Gastrocnemius medialis (tissue), 4 donors: ENCODE measurements around the gene SERPINB8. TPM values are rescaled to one million over a fixed set of nuclear protein-coding genes. Genes with fewer than 3 reads are reported as not detected.

ENCODE experiments used
- ATAC-seq, 2 donors: fragments of 150-250 bp; one replicate each; pipeline ENCODE4 v1.9.1; 2016
- DNase-seq, 2 donors: peaks; one replicate each; pipeline ENCODE4 v3.0.0-alpha.2; 2019
- H3K27ac ChIP-seq, 4 donors: fragments of 200-600 bp; sonication (generic); 1 replicate in 1 of 4; 2 replicates in 3 of 4; pipeline ENCODE4 v1.5.1; 2016 to 2018; ENCODE audit warnings: mild to moderate bottlenecking in 2 of 4, moderate library complexity in 1 of 4
- H3K27me3 ChIP-seq, 3 donors: fragments of 200-600 bp; sonication (generic) in 2 of 3; 1 replicate in 1 of 3; 2 replicates in 2 of 3; pipeline versions ENCODE4 v1.5.1 to v1.6.0; 2016 to 2019; ENCODE audit warnings: mild to moderate bottlenecking in 1 of 3, moderate library complexity in 1 of 3
- H3K36me3 ChIP-seq, 2 donors: fragments of 200-600 bp; sonication (generic) in 1 of 2; one replicate each; pipeline ENCODE4 v1.5.1; 2017 to 2018
- H3K4me1 ChIP-seq, 2 donors: fragments of 200-600 bp; sonication (generic) in 1 of 2; one replicate each; pipeline ENCODE4 v1.5.1; 2016 to 2017; ENCODE audit warnings: mild to moderate bottlenecking in 2 of 2
- H3K4me3 ChIP-seq, 4 donors: fragments of 200-600 bp; sonication (generic) in 3 of 4; 1 replicate in 1 of 4; 2 replicates in 3 of 4; pipeline ENCODE4 v1.5.1; 2016 to 2019; ENCODE audit warnings: mild to moderate bottlenecking in 2 of 4
- H3K9me3 ChIP-seq, 3 donors: fragments of 200-600 bp; sonication (generic) in 2 of 3; 1 replicate in 1 of 3; 2 replicates in 2 of 3; pipeline ENCODE4 v1.5.1; 2016 to 2019
- CTCF ChIP-seq, 5 experiments: fragments of 450-650 bp in 3 of 5; fragments of 200-600 bp in 2 of 5; sonication (generic) in 2 of 5; IDR thresholded peaks in 4 of 5; conservative IDR thresholded peaks in 1 of 5; 1 replicate in 4 of 5; 2 replicates in 1 of 5; pipeline ENCODE4 v1.5.1; 2016 to 2019; ENCODE audit warnings: antibody characterized with exemption in 5 of 5, mild to moderate bottlenecking in 3 of 5, moderate library complexity in 3 of 5
- POLR2A ChIP-seq, 2 donors: fragments of 450-650 bp; IDR thresholded peaks; one replicate each; pipeline ENCODE4 v1.6.1; 2017; ENCODE audit warnings: antibody characterized with exemption in 2 of 2, mild to moderate bottlenecking in 2 of 2, moderate library complexity in 2 of 2
- in situ Hi-C, 4 donors: fragments of 200-750 bp; cut with MboI; loops; one replicate each; pipeline versions ENCODE4 v1.15.0 to v1.8.0; 2017; ENCODE audit warnings: low sequenced_read_pairs in 4 of 4
- intact Hi-C: fragments of 100-400 bp; cut with DNase I; formaldehyde crosslinking; loops from one replicate; pipeline ENCODE4 v1.15.1; 2023; ENCODE audit warnings: low total_unique reads
- total RNA-seq, 4 donors: library from RNA; depleted of rRNA; stranded (reverse); fragments of >200 nt; gene quantifications; one replicate each; pipeline versions ENCODE4 v1.1.0 to v1.2.3, GENCODE V29; 2016

The SERPINB8 gene
- total RNA-seq, 4 donors from 2014 or later = 0.87 to 3.8 (median 1.6) TPM

GRCh38 chr18:63971320-63972001 is 1.6 kb downstream of the SERPINB8 start:
- Histone ChIP-seq H3K4me3 (peak overlapping the region in 3 of 4 donors; percentile 57 to 85 (median 75)), H3K27ac (peak overlapping the region; percentile 82 to 92 (median 87)), H3K27me3 (no peaks in the 10 kb centered on the region), H3K9me3 (no peaks in the 10 kb centered on the region), H3K4me1 (peaks cover 7 to 8% of the 10 kb centered on the region in 2 donors), H3K36me3 (no peaks in the 10 kb centered on the region)
- ATAC-seq (no peak), DNase-seq (no peak)
- intact Hi-C loops = loop anchor here (5.0 to 10.0 kb wide), 2 partner anchors 457 to 549 kb away; partner anchors contain the start of gene VPS4B
- no peak for TF ChIP-seq POLR2A (IDR thresholded peaks at IDR 0.05)
- TF ChIP-seq CTCF (IDR thresholded peaks at IDR 0.05 in 4 of 5, conservative IDR thresholded peaks at IDR 0.05 in 1 of 5) = no peak
- in situ Hi-C loops = no loop called here

- TF ChIP-seq POLR2A (IDR thresholded peaks at IDR 0.05) (no peak), CTCF (IDR thresholded peaks at IDR 0.05 in 4 of 5, conservative IDR thresholded peaks at IDR 0.05 in 1 of 5) (no peak)
- H3K4me1 ChIP-seq = peaks cover 7 to 8% of the 10 kb centered on the region in 2 donors
- H3K9me3 ChIP-seq = no peaks in the 10 kb centered on the region
- no peaks in the 10 kb centered on the region for H3K27me3 ChIP-seq
- H3K27ac ChIP-seq = no peak overlapping the region
- DNase-seq (no peak), ATAC-seq (no peak)
- intact Hi-C loops (loop anchor here (5.0 to 10.0 kb wide), 2 partner anchors 457 to 550 kb away; partner anchors contain the start of gene VPS4B), in situ Hi-C loops (no loop called here)
- no peaks in the 10 kb centered on the region for H3K36me3 ChIP-seq
- no peak overlapping the region for H3K4me3 ChIP-seq
Observed at GRCh38 chr18:63972002-63972376, 2.1 kb downstream of the SERPINB8 start.

GRCh38 chr18:63974991-63975390 is 5.1 kb downstream of the SERPINB8 start:
- DNase-seq (no peak), ATAC-seq (no peak)
- Histone ChIP-seq H3K9me3 (no peaks in the 10 kb centered on the region), H3K27ac (no peak overlapping the region), H3K4me3 (no peak overlapping the region), H3K36me3 (no peaks in the 10 kb centered on the region), H3K4me1 (peaks cover 0 to 4% of the 10 kb centered on the region in 2 donors), H3K27me3 (no peaks in the 10 kb centered on the region)
- intact Hi-C loops (loop anchor here (5.0 to 10.0 kb wide), 2 partner anchors 460 to 553 kb away; partner anchors contain the start of gene VPS4B), in situ Hi-C loops (loop anchor here (25.0 kb wide), 1 partner anchor 463 kb away; no protein-coding TSS in a partner anchor)
- TF ChIP-seq POLR2A (IDR thresholded peaks at IDR 0.05) = no peak
- TF ChIP-seq CTCF (IDR thresholded peaks at IDR 0.05 in 4 of 5, conservative IDR thresholded peaks at IDR 0.05 in 1 of 5) = no peak

- peaks cover 0 to 7% of the 10 kb centered on the region in 2 donors for H3K4me1 ChIP-seq
- in situ Hi-C loops = loop anchor here (25.0 kb wide), 1 partner anchor 463 kb away; no protein-coding TSS in a partner anchor
- intact Hi-C loops = loop anchor here (10.0 kb wide), 1 partner anchor 461 kb away; no protein-coding TSS in a partner anchor
Observed at GRCh38 chr18:63975628-63976027, 5.7 kb downstream of the SERPINB8 start.

More at GRCh38 chr18:63975628-63976027, 5.7 kb downstream of the SERPINB8 start:
- ATAC-seq (no peak), DNase-seq (no peak)
- Histone ChIP-seq H3K9me3 (no peaks in the 10 kb centered on the region), H3K27ac (no peak overlapping the region), H3K4me3 (no peak overlapping the region), H3K27me3 (no peaks in the 10 kb centered on the region), H3K36me3 (no peaks in the 10 kb centered on the region)
- TF ChIP-seq POLR2A (IDR thresholded peaks at IDR 0.05) (no peak), CTCF (IDR thresholded peaks at IDR 0.05 in 4 of 5, conservative IDR thresholded peaks at IDR 0.05 in 1 of 5) (no peak)
